H9 (cell line): ENCODE data around the gene DISP1. TPM values are rescaled to one million over a fixed set of nuclear protein-coding genes. Genes with fewer than 3 reads are reported as not detected.

Experiments used
- DNase-seq: peaks from one replicate; pipeline ENCODE4 v3.0.0-alpha.2; 2017
- H2AFZ ChIP-seq: one replicate; pipeline ENCODE4 v1.6.1; 2013; ENCODE audit warnings: mild to moderate bottlenecking, low read length, control low read depth, moderate library complexity
- H2AK5ac ChIP-seq: 2 replicates; pipeline ENCODE4 v1.6.1; 2013; ENCODE audit warnings: low read length, control low read depth, mixed read lengths; ENCODE audit not compliant: insufficient read length
- H2BK120ac ChIP-seq: one replicate; pipeline ENCODE4 v1.6.1; 2013; ENCODE audit warnings: low read depth, mild to moderate bottlenecking, low read length, control low read depth, inconsistent platforms; ENCODE audit not compliant: poor library complexity, severe bottlenecking
- H2BK12ac ChIP-seq: 2 replicates; pipeline ENCODE4 v1.6.1; 2013; ENCODE audit warnings: low read length, control low read depth, mixed read lengths, low read depth; ENCODE audit not compliant: insufficient read length
- H2BK15ac ChIP-seq: 2 replicates; pipeline ENCODE4 v1.6.1; 2013; ENCODE audit warnings: low read depth, low read length, control low read depth
- H2BK20ac ChIP-seq: one replicate; pipeline ENCODE4 v1.6.1; 2013; ENCODE audit warnings: low read depth, mild to moderate bottlenecking, low read length, control low read depth, inconsistent platforms; ENCODE audit not compliant: poor library complexity, severe bottlenecking
- H2BK5ac ChIP-seq: 2 replicates; pipeline ENCODE4 v1.6.1; 2013; ENCODE audit warnings: low read length, control low read depth, mixed read lengths; ENCODE audit not compliant: insufficient read length
- H3K14ac ChIP-seq: 2 replicates; pipeline ENCODE4 v1.6.1; 2013; ENCODE audit warnings: low read length, control low read depth; ENCODE audit not compliant: insufficient read depth
- H3K18ac ChIP-seq: 2 replicates; pipeline ENCODE4 v1.6.1; 2013; ENCODE audit warnings: low read depth, mild to moderate bottlenecking, mixed read lengths, low read length, control low read depth; ENCODE audit not compliant: insufficient read length
- H3K23ac ChIP-seq: 2 replicates; pipeline ENCODE4 v1.6.1; 2013; ENCODE audit warnings: low read length, control low read depth, mixed read lengths, low read depth; ENCODE audit not compliant: insufficient read length
- H3K23me2 ChIP-seq: 2 replicates; pipeline ENCODE4 v1.6.1; 2013; ENCODE audit warnings: low read depth, mild to moderate bottlenecking, mixed read lengths, low read length, control low read depth; ENCODE audit not compliant: insufficient read length, poor library complexity, severe bottlenecking
- H3K27ac ChIP-seq: 2 replicates; pipeline ENCODE4 v1.5.1; 2013; ENCODE audit warnings: low read length, control low read depth, mixed read lengths, low read depth; ENCODE audit not compliant: insufficient read length
- H3K27me3 ChIP-seq: 2 replicates; pipeline ENCODE4 v1.6.1; 2013; ENCODE audit warnings: low read length, control low read depth, inconsistent platforms; ENCODE audit not compliant: insufficient read depth
- H3K4ac ChIP-seq: 2 replicates; pipeline ENCODE4 v1.6.1; 2013; ENCODE audit warnings: low read depth, mild to moderate bottlenecking, control low read depth, inconsistent platforms, low read length, moderate library complexity
- H3K4me1 ChIP-seq: 2 replicates; pipeline ENCODE4 v1.6.1; 2013; ENCODE audit warnings: low read length, control low read depth, inconsistent platforms; ENCODE audit not compliant: insufficient read depth
- H3K4me2 ChIP-seq: 2 replicates; pipeline ENCODE4 v1.6.1; 2013; ENCODE audit warnings: low read length, control low read depth, mixed read lengths; ENCODE audit not compliant: insufficient read length, insufficient read depth
- H3K56ac ChIP-seq: 2 replicates; pipeline ENCODE4 v1.6.1; 2013; ENCODE audit warnings: low read depth, mild to moderate bottlenecking, mixed read lengths, low read length, control low read depth; ENCODE audit not compliant: insufficient read length
- H3K79me1 ChIP-seq: 2 replicates; pipeline ENCODE4 v1.6.1; 2013; ENCODE audit warnings: low read depth, mild to moderate bottlenecking, moderate library complexity, low read length, control low read depth, inconsistent platforms; ENCODE audit not compliant: insufficient read depth, poor library complexity, severe bottlenecking
- H3K79me2 ChIP-seq: 2 replicates; pipeline ENCODE4 v1.6.1; 2013; ENCODE audit warnings: low read length, control low read depth, inconsistent platforms; ENCODE audit not compliant: insufficient read depth
- H3K9ac ChIP-seq: 2 replicates; pipeline ENCODE4 v1.6.1; 2013; ENCODE audit warnings: low read length, control low read depth, mixed read lengths; ENCODE audit not compliant: insufficient read length; ENCODE audit errors: extremely low read depth
- H3K9me3 ChIP-seq: one replicate; pipeline ENCODE4 v1.6.1; 2013; ENCODE audit warnings: low read depth, low read length, inconsistent platforms; ENCODE audit not compliant: control insufficient read depth
- H3T11ph ChIP-seq: one replicate; pipeline ENCODE4 v1.6.1; 2013; ENCODE audit warnings: mild to moderate bottlenecking, low read length, control low read depth, inconsistent platforms
- H4K20me1 ChIP-seq: one replicate; pipeline ENCODE4 v1.6.1; 2013; ENCODE audit not compliant: control insufficient read depth, insufficient read length, insufficient read depth
- H4K5ac ChIP-seq: 2 replicates; pipeline ENCODE4 v1.6.1; 2013; ENCODE audit warnings: low read depth, mild to moderate bottlenecking, mixed read lengths, low read length, control low read depth; ENCODE audit not compliant: insufficient read length
- H4K8ac ChIP-seq: replicated peaks from 2 replicates; pipeline ENCODE4 v1.6.1; 2013; ENCODE audit warnings: low read length, control low read depth, mixed read lengths, low read depth; ENCODE audit not compliant: insufficient read length
- H4K91ac ChIP-seq: 2 replicates; pipeline ENCODE4 v1.6.1; 2013; ENCODE audit warnings: low read depth, mild to moderate bottlenecking, moderate library complexity, mixed read lengths, low read length, control low read depth; ENCODE audit not compliant: insufficient read length
- H3K27ac Mint-ChIP-seq, 3 experiments: 2 replicates in 2 of 3; 3 replicates in 1 of 3; pipeline ENCODE4 v1.8.0; 2020 to 2021; ENCODE audit warnings: mixed read lengths in 3 of 3, mild to moderate bottlenecking in 1 of 3, moderate library complexity in 1 of 3
- H3K27me3 Mint-ChIP-seq: 2 replicates; pipeline ENCODE4 v1.8.0; 2021; ENCODE audit warnings: low read depth, mild to moderate bottlenecking, moderate library complexity, mixed read lengths
- H3K36me3 Mint-ChIP-seq, 3 experiments: 2 replicates in 2 of 3; 3 replicates in 1 of 3; pipeline ENCODE4 v1.8.0; 2020 to 2021; ENCODE audit warnings: low read depth in 3 of 3, mixed read lengths in 3 of 3; ENCODE audit not compliant: insufficient read depth in 1 of 3
- H3K4me1 Mint-ChIP-seq, 2 experiments: 2 replicates each; pipeline ENCODE4 v1.8.0; 2020; ENCODE audit warnings: mixed read lengths in 2 of 2
- H3K4me3 Mint-ChIP-seq, 2 experiments: 2 replicates in 1 of 2; 3 replicates in 1 of 2; pipeline ENCODE4 v1.8.0; 2020 to 2021; ENCODE audit warnings: mild to moderate bottlenecking in 2 of 2, mixed read lengths in 2 of 2, moderate library complexity in 1 of 2
- H3K9me3 Mint-ChIP-seq, 2 experiments: 2 replicates in 1 of 2; 3 replicates in 1 of 2; pipeline ENCODE4 v1.8.0; 2020; ENCODE audit warnings: mild to moderate bottlenecking in 2 of 2, mixed read lengths in 2 of 2, moderate library complexity in 1 of 2
- CTCF ChIP-seq: fragments of 200-600 bp; sonication (generic); conservative IDR thresholded peaks from 3 replicates; pipeline ENCODE4 v1.8.0; 2021; ENCODE audit warnings: antibody characterized with exemption, mild to moderate bottlenecking
- WGBS: extraction: QIAGEN DNeasy Blood & Tissue Kit; methylation state at CpG from one replicate; pipeline ENCODE4 v1.1.7; 2013; ENCODE audit warnings: missing lambda C conversion rate, low lambda C conversion rate, mixed read lengths; ENCODE audit not compliant: insufficient read length; ENCODE audit errors: extremely low coverage; 5-methylcytosine and 5-hydroxymethylcytosine counted together
- total RNA-seq: library from RNA; stranded (reverse); gene quantifications from 2 replicates; pipeline ENCODE4 v1.2.1, GENCODE V29; 2021

Gene DISP1
- total RNA-seq, 1 experiment from 2014 or later, result 2.6 TPM

DNA sequence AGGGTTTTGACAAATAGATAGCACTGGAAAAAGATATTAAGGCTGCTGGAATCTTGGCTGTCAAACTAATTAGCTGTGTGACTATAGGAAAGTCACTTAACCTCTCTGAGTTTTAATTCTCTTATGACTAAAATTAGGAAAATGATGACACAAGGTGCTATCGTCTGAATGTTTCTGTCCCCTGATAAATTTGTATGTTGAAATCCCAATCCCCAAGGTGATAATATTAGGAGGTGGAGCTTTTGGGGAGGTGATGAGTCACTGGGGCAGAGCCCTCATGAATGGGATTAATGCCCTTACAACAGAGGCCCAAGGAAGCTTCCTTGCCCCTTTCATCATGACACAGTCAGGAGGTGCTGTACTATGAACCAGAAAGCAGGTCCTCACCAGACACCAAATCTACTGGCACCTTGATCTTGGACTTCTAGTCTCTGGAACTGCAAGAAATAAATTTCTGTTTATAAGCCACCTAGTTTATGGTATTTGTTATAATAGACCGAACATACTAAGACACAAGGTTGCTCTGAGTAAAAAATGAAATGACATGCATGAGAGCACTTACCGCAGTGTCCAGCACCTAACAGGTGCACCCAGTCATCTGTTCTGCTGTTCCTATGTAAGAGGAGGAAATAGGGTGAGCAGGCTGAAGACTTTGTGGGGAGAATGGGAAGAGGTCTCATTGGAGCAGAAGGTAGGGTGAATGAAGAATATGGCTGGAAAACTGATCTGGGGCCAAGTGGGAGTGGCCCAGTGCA lies 26.3 kb upstream of the DISP1 start:
- Histone ChIP-seq H3K56ac (no peak overlapping the region), H3K9ac (no peak overlapping the region), H4K8ac (no peak overlapping the region), H2AK5ac (no peak overlapping the region), H4K91ac (no peak overlapping the region), H3T11ph (no peak overlapping the region), H2AFZ (no peak overlapping the region), H3K4ac (no peak overlapping the region), H2BK5ac (no peak overlapping the region), H2BK120ac (no peak overlapping the region), H3K9me3 (no peaks in the 10 kb centered on the region), H3K27me3 (no peaks in the 10 kb centered on the region), H3K23ac (no peak overlapping the region), H3K27ac (no peak overlapping the region), H4K5ac (no peak overlapping the region), H3K14ac (no peak overlapping the region), H3K4me1 (no peaks in the 10 kb centered on the region), H3K18ac (no peak overlapping the region), H2BK20ac (no peak overlapping the region), H3K79me1 (no peaks in the 10 kb centered on the region), H3K4me2 (no peak overlapping the region), H3K23me2 (no peaks in the 10 kb centered on the region), H2BK12ac (no peak overlapping the region), H2BK15ac (no peak overlapping the region), H3K79me2 (no peaks in the 10 kb centered on the region), H4K20me1 (no peaks in the 10 kb centered on the region)
- no peaks in the 10 kb centered on the region; a peak in 1 of 5 replicates for H3K9me3 Mint-ChIP-seq
- WGBS, result no CpG with 5 or more reads among the region's 3 CpGs
- DNase-seq, result no peak
- H3K36me3 Mint-ChIP-seq, result no peaks in the 10 kb centered on the region
- H3K27me3 Mint-ChIP-seq, result peaks cover 18% of the 10 kb centered on the region
- H3K4me3 Mint-ChIP-seq, result no peak overlapping the region
- no peak overlapping the region for H3K27ac Mint-ChIP-seq
- peaks cover 0 to 5% of the 10 kb centered on the region in 2 experiments; a peak in 1 of 4 replicates for H3K4me1 Mint-ChIP-seq
- TF ChIP-seq CTCF, result no peak
